RPMI7951 (cell line): ENCODE data around the gene ASIC2. TPM values are rescaled to one million over a fixed set of nuclear protein-coding genes. Genes with fewer than 3 reads are reported as not detected.
A peak's percentile ranks its signal among the peaks of the same experiment; 100 is the strongest.

ENCODE experiments used
- DNase-seq: peaks from one replicate; pipeline ENCODE4 v3.0.0-alpha.2; 2012; ENCODE audit warnings: low read depth
- total RNA-seq: library from RNA; depleted of rRNA; stranded (reverse); fragments of >200 nt; shearing (Covaris generic); gene quantifications from 2 replicates; pipeline ENCODE4 v1.2.3, GENCODE V29; 2014

The ASIC2 gene
- total RNA-seq, 1 experiment from 2014 or later = not detected

- no peak for DNase-seq
These were observed 129.4 kb downstream of the ASIC2 start for GRCh38 chr17:33163533-33164168.

- DNase-seq = no peak
These were observed 138.1 kb downstream of the ASIC2 start for GRCh38 chr17:33154869-33155455.

GRCh38 chr17:33152783-33153182 lies 140.3 kb downstream of the ASIC2 start:
- DNase-seq = no peak

- DNase-seq = no peak
These were observed 141.5 kb downstream of the ASIC2 start for GRCh38 chr17:33151565-33151964.

- DNase-seq = no peak
These were observed 147.2 kb downstream of the ASIC2 start for GRCh38 chr17:33145941-33146340.

DNA sequence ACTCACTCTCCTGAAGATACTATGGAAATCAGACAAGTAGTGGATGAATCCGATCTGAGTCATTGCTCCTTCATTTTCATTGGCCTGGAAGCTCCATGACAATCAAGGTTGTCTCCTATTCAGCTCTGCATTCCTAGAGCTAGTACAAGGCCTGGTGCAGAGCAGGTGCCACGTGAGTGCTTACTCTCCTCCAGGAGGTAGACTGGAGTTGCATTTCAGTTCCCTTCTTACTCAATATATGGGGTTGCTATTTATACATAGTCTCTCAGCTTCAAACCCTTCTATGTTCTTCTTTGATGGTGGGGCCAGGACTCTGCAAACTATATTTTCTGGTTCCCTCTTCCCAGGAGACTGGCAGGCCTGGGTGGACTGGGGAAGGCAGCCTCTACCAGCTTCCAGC lies 148.3 kb downstream of the ASIC2 start:
- no peak for DNase-seq

GRCh38 chr17:33142705-33143299 lies 150.3 kb downstream of the ASIC2 start:
- peak; percentile 19 for DNase-seq

GRCh38 chr17:33140413-33141099 lies 152.5 kb downstream of the ASIC2 start:
- no peak for DNase-seq

DNA sequence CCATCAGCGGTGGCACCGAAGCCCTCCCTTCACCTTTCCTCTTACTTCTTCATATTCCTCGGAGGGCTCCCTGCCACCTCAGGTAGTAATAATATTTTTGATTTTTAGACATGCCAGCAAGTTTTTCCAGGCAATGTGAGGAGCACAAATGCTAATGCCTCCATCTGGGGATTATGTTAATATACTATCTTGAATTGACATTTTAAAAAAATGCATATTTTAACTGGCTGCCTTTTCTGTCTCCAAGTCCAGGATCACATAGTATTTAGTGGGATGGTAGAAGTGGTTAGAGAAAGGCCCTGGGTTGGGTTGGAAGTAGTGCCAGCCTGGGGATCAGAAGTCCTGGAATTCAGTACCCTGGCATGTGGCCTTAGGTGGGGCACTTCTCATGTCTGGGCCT lies 154.5 kb downstream of the ASIC2 start:
- DNase-seq = no peak

DNA sequence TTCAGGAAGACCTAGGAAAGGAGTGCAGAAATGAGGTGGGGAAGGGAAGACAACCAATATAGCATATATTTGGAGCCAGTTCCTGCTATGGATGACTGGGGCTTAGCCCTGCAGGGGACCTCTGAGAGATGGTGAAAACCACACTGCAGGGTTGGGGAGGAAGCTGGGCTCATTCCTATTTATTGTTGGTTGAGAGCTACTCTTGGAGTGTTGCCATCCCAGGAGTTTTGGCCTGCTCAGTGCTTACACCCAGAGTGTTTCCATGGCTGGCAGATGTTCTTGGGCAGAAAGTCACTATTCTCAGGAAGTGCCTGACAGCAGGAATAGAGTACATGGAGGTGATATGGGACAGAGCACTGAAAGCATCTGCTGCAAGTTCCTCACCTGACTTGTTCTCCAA lies 155.7 kb downstream of the ASIC2 start:
- DNase-seq = no peak

- no peak for DNase-seq
These were observed 157.4 kb downstream of the ASIC2 start for GRCh38 chr17:33135691-33136090.

- no peak for DNase-seq
These were observed 161.5 kb downstream of the ASIC2 start for GRCh38 chr17:33131620-33132019.

- no peak for DNase-seq
These were observed 165.4 kb downstream of the ASIC2 start for GRCh38 chr17:33127706-33128105.

DNA sequence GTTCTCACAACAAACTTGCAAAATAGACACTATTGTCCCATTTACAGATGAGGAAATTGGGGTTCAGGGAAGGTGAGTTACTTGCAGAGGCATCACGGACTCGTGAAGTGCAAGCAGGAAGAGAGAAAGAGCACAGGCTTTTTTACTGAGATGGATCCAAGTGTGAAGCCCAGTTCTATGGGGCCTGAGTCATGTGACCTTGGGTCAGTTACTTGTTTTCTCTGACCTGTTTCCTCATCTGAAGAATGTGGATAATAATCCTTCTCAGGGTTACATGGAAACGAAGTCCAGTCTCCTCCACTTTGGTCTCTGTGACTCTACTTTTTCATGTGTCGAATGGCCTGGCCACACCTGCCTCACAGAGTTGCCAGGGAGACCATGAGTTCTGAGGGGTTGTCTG lies 167.0 kb downstream of the ASIC2 start:
- DNase-seq = no peak

GRCh38 chr17:33125552-33125950 lies 167.5 kb downstream of the ASIC2 start:
- DNase-seq = no peak

DNA sequence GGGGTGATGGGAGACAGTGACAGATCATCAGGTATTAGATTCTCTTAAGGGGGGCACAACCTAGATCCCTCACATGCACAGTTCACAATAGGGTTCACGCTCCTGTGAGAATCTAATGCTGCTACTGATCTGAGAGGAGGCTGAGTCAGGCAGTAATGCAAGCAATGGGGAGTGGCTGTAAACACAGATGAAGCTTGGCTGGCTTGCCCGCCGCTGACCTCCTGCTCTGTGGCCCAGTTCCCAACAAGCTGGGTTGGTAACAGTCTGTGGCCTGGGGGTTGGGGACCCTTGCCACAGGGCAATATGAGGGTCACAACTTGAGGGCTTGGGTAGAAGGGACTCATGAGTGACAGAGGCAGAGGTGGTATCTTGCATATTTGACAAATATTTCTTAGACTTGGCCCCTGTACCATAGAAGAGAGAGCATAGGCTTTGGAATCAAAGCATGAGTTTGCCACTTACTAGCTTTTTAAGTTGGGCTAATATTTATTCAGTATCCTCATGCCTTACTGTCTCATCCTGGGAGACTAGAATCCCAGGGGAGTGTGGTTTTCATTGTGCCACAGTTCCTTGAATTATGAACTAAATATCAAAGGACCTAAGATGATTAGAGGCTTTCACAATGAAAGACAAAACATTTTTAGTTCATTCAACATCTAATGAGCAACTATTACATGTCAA lies 168.1 kb downstream of the ASIC2 start:
- no peak for DNase-seq

DNA sequence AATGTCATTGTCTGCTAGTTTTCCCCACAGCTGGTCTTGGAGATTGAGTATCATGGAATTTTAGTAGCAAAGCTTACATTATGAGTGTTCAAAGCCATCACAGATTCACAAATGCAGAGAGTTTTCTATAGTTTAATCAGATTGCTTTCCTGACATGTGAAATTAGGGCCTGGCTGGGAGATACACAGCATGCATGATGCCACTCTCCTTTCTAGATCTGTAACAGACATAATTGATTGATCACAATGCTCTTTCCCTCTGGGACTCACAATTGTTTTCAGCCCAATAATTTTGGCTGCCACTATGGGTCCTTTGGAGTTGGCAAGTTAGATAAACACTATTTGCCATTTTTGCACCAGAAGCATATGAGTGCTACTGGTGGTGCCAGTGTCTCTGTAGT lies 168.9 kb downstream of the ASIC2 start:
- DNase-seq = no peak

- DNase-seq = no peak
These were observed 171.3 kb downstream of the ASIC2 start for GRCh38 chr17:33121756-33122155.

DNA sequence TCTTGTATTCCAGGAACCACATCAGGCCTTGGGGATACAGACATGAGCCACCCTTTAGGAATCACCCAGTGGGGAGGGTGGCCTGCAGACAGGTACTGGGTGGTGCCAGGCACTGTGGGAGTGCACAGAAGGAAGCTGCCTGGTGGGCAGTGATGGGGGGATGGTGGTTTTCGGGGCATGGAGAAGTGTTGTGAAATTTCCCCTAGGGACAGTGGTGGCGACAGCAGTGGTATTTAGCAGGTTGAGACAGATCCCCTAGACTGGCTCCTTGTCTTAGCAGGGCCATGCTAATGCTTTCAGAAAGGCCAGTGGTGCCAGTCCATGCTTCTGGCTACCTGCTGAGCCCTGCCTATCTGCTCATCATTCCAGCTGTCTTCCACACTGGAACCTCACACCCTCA lies 171.8 kb downstream of the ASIC2 start:
- no peak for DNase-seq

DNA sequence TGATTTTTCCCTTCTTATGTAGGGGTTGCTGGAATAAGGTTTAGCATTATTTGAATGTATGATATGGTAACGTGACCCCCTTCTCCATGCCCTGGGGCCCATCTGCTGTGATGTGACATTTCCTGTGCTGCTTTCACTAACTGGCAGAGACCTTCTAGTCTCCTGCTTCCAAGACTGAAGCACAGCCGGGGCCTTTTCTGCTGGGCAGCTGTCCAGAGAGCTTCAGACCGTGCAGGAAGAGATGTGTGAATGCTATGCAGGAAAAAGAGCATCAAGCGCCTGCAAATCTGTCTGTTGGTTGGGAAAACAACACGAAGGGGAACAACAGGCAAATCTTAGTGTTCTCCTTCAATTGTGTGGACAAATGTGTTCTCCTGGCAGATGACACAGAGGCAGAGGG lies 173.0 kb downstream of the ASIC2 start:
- DNase-seq = no peak

DNA sequence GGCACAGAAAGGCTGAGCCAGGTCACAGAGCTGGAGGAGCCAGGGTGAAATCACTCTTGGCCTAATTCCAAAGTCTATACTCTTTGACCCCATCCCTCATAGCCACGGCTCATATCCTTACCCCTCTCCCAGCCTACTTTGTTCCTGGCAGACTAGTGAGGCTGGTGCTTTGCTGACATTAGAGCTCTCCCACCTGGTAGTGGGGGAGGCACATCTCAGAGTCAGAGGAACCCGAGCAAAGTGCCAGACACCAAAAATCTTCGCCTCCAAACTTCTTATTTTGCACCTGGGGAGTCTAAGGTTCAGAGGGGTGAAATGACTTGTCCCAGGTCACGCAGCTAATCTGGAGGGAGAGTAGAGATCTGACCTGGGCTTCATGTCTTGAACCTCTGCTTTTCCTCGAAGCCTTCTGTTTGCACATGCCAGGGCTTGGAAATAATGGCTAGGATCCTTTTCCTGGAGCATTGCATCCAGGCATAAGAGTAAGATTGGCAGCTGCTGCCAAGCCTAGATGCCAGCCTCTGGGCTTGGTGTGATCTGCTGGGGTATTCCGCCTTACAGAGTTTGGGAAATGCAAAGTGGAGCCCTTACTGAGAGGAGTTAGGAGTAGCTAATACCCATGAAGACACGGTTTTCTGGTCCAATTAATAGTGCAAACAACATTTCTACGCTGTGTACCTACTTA lies 174.6 kb downstream of the ASIC2 start:
- no peak for DNase-seq

DNA sequence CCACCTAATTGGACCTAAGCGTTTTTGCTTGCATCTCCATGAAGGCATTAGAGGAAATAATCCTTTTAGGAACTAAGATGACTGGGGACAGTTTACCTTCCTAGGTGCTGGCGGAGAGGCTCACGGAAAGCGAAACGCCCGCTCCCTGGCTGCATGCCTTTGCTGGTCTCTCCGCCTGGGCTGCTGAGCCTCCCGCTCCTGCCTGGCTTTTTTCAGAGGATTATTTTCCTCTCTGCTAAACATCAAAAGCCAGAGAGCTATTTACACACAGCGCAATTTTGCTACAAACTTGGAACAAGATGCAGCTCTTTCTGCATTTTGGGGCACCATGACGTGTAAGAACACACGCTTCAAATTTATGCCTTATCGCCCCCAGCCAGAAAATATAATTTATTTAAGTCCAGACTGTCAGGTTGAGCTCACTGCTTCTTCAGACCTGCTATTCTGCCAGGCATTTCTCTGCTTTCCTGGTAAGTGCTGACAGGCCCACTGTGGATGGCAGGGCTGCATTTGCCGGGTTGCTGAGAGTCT lies 177.0 kb downstream of the ASIC2 start:
- DNase-seq = no peak
